T follicular helper cell (primary cell): ENCODE measurements around the gene CR2.
"Not testable (repeated sequence)": the region's sequence is repeated elsewhere in the genome, so short reads cannot be mapped to it uniquely, and the experiment has no call there.

ENCODE experiments used
- DNase-seq: peaks from one replicate; pipeline ENCODE4 v3.0.0-alpha.2; 2020; ENCODE audit warnings: low read depth

Gene CR2

DNA sequence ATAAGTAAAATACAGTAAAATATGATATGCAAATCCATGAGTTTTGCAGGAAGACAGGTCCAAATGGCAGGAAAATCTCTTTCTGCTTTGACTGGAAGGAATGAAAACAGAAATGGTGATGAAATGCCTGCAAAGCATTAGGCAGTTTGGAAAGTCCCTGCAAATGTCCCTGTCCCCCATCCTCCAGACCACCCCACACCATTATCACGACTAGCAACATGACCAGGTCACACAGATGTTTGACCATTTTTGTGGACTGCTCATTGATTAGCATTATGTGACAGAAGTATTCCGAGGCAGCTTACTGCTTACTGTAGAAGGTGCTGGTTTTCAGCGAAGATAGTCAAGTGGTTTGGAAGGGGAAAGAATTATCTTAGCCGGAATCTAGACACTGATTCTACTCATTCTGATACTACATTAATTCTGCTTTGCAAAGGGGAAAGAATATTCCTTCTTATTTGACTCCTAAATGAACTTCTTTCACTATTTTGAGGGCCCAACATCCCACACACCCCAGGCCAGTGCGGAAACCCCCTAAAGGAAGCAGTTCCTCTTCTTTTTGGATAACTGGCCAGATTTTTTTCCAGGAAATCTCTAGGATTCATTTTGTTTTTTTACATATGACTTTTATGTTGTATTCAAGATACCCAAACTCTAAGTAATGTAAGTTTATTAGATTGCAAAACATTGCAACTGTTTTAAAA, 9.5 kb upstream of the CR2 start:
- DNase-seq, result no peak

GRCh38 chr1:207453710-207454045, 450 bp upstream of the CR2 start:
- DNase-seq, result no peak

- no peak for DNase-seq
Observed at GRCh38 chr1:207455183-207455754, 1.1 kb downstream of the CR2 start.

DNA sequence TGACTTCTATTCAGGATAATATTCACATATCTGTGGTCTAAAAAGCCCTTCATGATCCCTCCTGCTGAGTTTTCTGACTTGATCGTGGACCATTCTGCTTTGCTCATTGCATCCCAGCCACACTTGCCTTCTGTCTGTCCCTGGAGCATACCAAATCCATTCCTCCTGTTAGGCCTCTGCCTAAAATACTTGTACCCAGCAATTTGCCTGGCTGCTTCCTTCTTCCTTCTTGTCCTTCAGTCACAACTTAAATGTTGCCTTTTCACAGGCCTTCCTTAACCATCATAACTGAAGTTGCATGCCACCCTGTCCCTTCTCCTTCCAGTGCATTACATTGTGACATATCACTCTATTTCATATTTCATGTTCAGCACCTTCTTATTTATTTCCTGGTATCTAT, 4.3 kb downstream of the CR2 start:
- DNase-seq, result no peak

DNA sequence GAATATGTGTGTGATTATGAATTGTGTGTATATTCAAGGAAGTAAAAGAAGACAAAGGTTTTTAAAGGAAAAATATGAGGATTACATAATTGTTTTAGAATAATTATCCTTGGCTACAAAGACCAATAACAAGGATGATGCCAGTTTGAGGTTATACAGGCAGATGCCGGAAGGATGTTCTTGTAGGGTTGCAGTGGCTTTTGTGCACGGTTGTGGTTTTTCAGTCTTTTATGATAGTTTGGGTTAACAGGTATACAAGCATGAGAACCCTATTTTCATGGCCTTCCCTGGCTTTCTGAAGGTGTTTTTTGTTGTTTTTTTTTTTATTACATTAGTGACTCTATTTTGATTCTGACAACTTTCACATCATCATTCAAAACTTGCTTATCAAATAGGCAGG, 4.9 kb downstream of the CR2 start:
- DNase-seq, result peak; percentile 18

- DNase-seq, result no peak
Observed at GRCh38 chr1:207461649-207462048, 7.5 kb downstream of the CR2 start.

GRCh38 chr1:207462535-207462934, 8.4 kb downstream of the CR2 start:
- no peak for DNase-seq

GRCh38 chr1:207463021-207463420, 8.9 kb downstream of the CR2 start:
- DNase-seq, result no peak

DNA sequence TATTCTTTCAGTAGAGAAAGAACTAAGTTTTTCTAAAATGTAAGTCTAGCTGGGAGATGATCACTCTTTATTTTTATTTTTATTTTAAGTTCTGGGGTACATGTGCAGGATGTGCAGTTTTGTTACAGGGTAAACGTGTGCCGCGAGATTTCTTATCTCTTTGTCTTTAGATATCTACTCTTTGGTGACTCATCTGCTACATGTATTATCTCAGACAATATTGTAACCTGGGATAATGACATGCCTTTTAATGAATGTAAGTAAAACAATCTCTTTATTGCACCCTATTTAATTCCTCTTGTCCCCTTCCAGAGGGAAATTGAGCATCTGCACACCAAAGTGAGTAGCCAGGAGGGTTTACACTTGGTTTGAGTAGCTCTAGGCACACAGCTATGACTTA, 9.4 kb downstream of the CR2 start:
- DNase-seq, result no peak

- no peak for DNase-seq
Observed at GRCh38 chr1:207470927-207471326, 16.8 kb downstream of the CR2 start.

GRCh38 chr1:207474210-207474609, 20.1 kb downstream of the CR2 start:
- DNase-seq, result no peak

- DNase-seq, result no peak
Observed at GRCh38 chr1:207486198-207486597, 32.1 kb downstream of the CR2 start.

DNA sequence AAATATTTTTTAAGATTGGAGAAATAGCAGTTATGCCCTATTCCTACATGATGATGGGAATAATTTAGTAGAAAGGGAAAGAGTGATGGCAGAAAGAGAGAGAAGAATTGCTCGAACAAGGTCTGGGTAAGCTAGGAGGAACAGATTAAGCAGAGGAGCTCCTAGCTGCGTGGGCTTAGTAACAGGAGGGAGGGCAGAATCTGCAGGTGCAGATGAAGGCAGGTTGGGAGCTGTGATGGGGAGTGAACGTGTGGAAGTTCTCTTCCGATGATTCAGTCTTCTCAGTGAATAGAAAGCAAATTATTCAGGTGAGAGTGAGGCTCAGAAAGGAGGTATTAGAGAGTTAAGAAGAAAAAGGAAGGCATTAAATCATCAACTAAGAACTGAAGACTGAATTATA, 33.5 kb downstream of the CR2 start:
- DNase-seq, result no peak

GRCh38 chr1:207493212-207493611, 39.1 kb downstream of the CR2 start:
- no peak for DNase-seq

GRCh38 chr1:207494171-207494570, 40.0 kb downstream of the CR2 start:
- no peak for DNase-seq

DNA sequence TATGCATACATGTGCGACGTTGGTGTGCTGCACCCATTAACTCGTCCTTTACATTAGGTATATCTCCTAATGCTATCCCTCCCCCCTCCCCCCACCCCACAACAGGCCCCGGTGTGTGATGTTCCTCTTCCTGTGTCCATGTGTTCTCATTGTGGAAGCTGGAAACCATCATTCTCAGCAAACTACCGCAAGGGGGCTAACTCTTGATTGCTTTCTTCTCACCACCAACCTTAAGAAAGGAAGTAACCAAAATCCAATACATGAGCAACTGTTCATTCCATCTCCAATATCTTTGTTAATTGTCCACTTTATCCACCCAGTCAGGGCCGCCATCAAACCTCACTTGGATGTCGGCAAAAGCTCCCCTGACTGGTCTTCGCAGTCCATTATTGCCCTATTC, 41.2 kb downstream of the CR2 start:
- DNase-seq, result not testable (repeated sequence)

DNA sequence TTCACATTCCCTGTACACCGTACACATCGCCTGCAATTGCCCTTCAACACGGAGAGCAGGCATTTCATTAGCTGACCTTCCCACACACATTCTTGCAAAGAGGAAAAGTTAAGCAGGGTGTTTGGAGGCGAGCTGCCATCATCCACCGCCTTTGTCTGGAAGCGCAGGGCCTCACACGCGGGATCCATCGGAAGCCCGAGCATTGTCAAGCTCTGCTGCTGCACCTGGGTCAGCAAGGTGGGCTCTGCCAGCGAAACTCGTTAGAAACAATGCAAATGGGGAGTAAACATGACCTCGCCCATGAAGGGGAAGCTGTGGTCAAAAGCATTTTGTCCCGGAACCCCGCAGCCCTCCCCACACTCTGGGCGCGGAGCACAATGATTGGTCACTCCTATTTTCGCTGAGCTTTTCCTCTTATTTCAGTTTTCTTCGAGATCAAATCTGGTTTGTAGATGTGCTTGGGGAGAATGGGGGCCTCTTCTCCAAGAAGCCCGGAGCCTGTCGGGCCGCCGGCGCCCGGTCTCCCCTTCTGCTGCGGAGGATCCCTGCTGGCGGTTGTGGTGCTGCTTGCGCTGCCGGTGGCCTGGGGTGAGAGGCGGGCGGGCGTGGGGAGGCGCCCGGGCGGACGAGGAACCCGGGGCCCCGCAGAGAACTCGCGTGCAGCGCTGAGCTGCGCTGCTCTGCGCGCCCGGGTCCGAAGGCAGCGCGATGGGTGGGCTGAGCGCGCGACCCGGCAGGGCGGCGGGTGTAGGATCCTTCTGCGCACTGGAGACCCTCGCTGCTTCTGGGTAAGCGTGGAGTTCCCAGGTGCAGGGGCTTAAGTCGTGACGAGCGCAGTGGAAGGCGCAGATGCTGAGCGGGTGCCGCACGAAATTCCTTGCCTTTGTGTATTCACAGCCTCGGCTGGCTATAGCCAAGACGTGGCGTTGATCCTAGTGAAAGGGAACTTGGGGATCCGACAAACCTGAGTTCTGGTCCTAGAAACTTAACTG, 42.0 kb downstream of the CR2 start, which contains the start of gene CR1:
CR1 (plus strand) TSS at position 357 of the 992 bp plus-strand sequence; CDS start at position 468, 111 bp downstream.
- peak; percentile 11 for DNase-seq

DNA sequence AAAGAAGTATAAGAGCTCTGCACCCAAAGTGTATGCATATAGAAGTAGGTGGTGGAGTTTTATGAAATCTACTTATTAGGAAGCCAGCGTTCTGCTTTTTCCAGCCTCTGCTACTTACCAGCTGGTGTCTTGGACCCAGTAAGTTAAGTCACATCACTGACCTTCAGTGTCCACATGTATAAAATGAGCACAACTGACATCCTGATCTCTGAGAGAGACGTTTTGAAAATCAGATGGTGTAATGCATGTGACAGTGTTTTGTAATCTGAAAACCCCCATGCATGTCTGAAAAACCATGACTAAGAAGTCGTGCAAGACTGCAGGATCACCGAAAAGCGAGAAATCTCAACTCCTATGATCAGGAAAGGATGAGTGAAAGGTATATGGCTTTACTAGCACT, 43.8 kb downstream of the CR2 start:
- no peak for DNase-seq

- peak; percentile 52 for DNase-seq
Observed at GRCh38 chr1:207499573-207499972, 45.4 kb downstream of the CR2 start.

DNA sequence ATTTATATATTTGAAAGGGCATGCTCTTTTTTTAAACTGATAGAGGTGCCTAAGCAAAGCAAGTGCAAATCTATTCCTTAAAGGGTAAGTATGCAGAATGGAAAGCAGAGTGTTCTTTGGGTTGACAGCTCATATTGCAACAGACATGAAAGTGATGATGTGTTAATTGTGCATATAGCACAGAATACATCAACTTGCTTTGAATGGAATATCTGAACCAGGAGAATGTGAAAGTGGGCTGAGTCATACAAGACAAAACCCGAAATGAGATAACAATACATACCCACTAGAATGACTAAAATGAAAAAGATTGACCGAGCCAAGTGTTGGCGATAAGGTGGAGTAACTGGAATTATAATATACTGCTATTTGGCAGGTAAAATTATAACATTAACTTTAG, 46.2 kb downstream of the CR2 start:
- DNase-seq, result no peak

DNA sequence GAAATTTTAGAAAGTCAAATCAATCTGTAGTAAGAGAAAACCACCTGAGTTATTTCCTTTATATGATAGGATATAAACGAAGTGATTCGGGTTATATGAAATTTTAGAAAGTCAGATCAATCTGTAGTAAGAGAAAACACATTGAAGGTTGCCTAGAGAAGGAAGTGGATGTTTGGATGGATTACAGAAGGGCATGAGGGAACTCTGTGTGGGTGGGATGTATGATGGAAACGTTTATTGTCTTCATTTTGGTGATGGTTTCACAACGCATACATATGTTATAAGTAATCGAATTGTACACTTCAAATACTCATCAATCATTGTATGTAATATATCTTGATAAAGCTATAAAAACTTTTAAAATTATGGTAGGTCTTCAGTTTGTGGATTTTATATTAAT, 46.9 kb downstream of the CR2 start:
- no peak for DNase-seq

DNA sequence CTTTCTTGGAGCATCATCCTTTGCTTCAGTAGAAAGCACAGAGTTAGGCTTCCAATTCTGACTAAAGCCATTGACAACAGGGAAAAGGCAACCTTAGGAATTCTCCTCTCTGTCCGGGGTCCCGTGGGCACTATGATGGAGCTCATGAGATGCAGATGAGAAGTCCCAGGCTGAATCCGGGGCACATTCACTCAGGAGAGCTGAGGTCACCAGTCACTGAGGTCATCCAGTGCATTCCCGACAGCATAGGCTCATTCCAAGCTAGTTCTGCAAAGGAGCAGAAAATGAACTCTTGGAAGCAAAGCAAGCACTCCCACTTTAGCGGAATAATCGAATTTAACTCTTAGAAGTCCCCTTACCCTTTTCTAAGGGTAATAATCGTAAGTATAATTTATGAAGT, 48.6 kb downstream of the CR2 start:
- DNase-seq, result no peak

- no peak for DNase-seq
Observed at GRCh38 chr1:207503950-207504349, 49.8 kb downstream of the CR2 start.
